Measurements from ENCODE around the gene ASXL1.

ASXL1 gene

GRCh38 chr20:32411955-32412706, 54.0 kb downstream of the ASXL1 start:
- no peak for DNase-seq

- DNase-seq = no peak
These were observed 57.4 kb downstream of the ASXL1 start for GRCh38 chr20:32415494-32415893.

GRCh38 chr20:32416206-32416605, 58.1 kb downstream of the ASXL1 start:
- DNase-seq = no peak

- no peak for DNase-seq
These were observed 60.2 kb downstream of the ASXL1 start for GRCh38 chr20:32418376-32418775.

GRCh38 chr20:32421290-32421689, 63.2 kb downstream of the ASXL1 start:
- DNase-seq = no peak

GRCh38 chr20:32427996-32428395, 69.9 kb downstream of the ASXL1 start:
- DNase-seq = no peak

- DNase-seq = no peak
These were observed 71.2 kb downstream of the ASXL1 start for GRCh38 chr20:32429343-32429742.

- no peak for DNase-seq
These were observed 71.7 kb downstream of the ASXL1 start for GRCh38 chr20:32429745-32430360.

- no peak for DNase-seq
These were observed 73.3 kb downstream of the ASXL1 start for GRCh38 chr20:32431457-32431856.

- no peak for DNase-seq
These were observed 74.1 kb downstream of the ASXL1 start for GRCh38 chr20:32432277-32432676.

- DNase-seq = no peak
These were observed 75.3 kb downstream of the ASXL1 start for GRCh38 chr20:32433311-32434021.

GRCh38 chr20:32434434-32434833, 76.3 kb downstream of the ASXL1 start:
- DNase-seq = no peak

GRCh38 chr20:32435449-32436107, 77.4 kb downstream of the ASXL1 start:
- DNase-seq = no peak

- DNase-seq = no peak
These were observed 78.2 kb downstream of the ASXL1 start for GRCh38 chr20:32436142-32436861.

- no peak for DNase-seq
These were observed 78.8 kb downstream of the ASXL1 start for GRCh38 chr20:32436968-32437367.

- no peak for DNase-seq
These were observed 79.4 kb downstream of the ASXL1 start for GRCh38 chr20:32437391-32438074.

GRCh38 chr20:32438331-32438858, 80.3 kb downstream of the ASXL1 start:
- no peak for DNase-seq

- peak; percentile 51 for DNase-seq
These were observed 81.2 kb downstream of the ASXL1 start for GRCh38 chr20:32439132-32439829.

- DNase-seq = no peak
These were observed 82.1 kb downstream of the ASXL1 start for GRCh38 chr20:32440069-32440757.

- DNase-seq = no peak
These were observed 82.6 kb downstream of the ASXL1 start for GRCh38 chr20:32440758-32441078.

- DNase-seq = no peak
These were observed 83.5 kb downstream of the ASXL1 start for GRCh38 chr20:32441638-32442037.
